ENCODE data around the gene ST7. TPM values are rescaled to one million over a fixed set of nuclear protein-coding genes. Genes with fewer than 3 reads are reported as not detected.

The ST7 gene
- total and polyA plus RNA-seq, 2 of the 8 experiments (the other 6 are each of a cell fraction or from before 2014, with no cell fraction given): 16.3 to 18.0 TPM

- Histone ChIP-seq H3K36me3 (ENCODE audit: control insufficient read depth in 2 of 4, insufficient read depth in 4 of 4, low read length in 3 of 4) (no peaks in the 10 kb centered on the region), H4K5ac (ENCODE audit: insufficient read length, low read depth, low read length) (no peak overlapping the region), H4K8ac (ENCODE audit: extremely low read depth, insufficient read depth, low read length) (no peak overlapping the region), H3K23ac (ENCODE audit: insufficient read length) (no peak overlapping the region), H2AFZ (ENCODE audit: low read length) (no peak overlapping the region), H2BK20ac (ENCODE audit: low read length) (no peak overlapping the region), H2BK120ac (replicated peaks; ENCODE audit: low read depth, low read length) (no peak overlapping the region), H3K27ac (ENCODE audit: low read depth, low read length) (no peak overlapping the region), H3K4me3 (ENCODE audit: extremely low read depth in 1 of 4, insufficient read depth in 2 of 4, low read depth in 3 of 4, low read length in 4 of 4) (no peak overlapping the region), H3K4me2 (ENCODE audit: insufficient read depth in 1 of 2, low read depth in 2 of 2, low read length in 2 of 2) (no peak overlapping the region), H2AK5ac (ENCODE audit: low read depth, low read length) (no peak overlapping the region), H3K18ac (ENCODE audit: extremely low read depth, low read length) (no peak overlapping the region), H3K9ac (replicated peaks in 1 of 4; ENCODE audit: extremely low read depth in 1 of 4, low read depth in 3 of 4, low read length in 3 of 4) (no peak overlapping the region), H3K14ac (ENCODE audit: insufficient read length) (no peak overlapping the region), H3K9me3 (ENCODE audit: insufficient read depth in 2 of 2, low read depth in 1 of 2, low read length in 1 of 2) (no peaks in the 10 kb centered on the region), H3K56ac (replicated peaks; ENCODE audit: insufficient read length, low read depth, low read length) (no peak overlapping the region), H3K79me2 (ENCODE audit: control insufficient read depth in 1 of 2, insufficient read depth in 2 of 2, low read length in 2 of 2) (no peaks in the 10 kb centered on the region), H3K4me1 (replicated peaks in 1 of 4; ENCODE audit: control insufficient read depth in 3 of 4, insufficient read depth in 4 of 4, low read length in 3 of 4) (no peaks in the 10 kb centered on the region), H3K27me3 (replicated peaks in 1 of 4; ENCODE audit: control insufficient read depth in 3 of 4, extremely low read depth in 1 of 4, insufficient read depth in 3 of 4, low read length in 3 of 4) (no peaks in the 10 kb centered on the region; a peak in 1 of 7 replicates), H2BK5ac (ENCODE audit: low read depth, low read length) (no peak overlapping the region), H4K91ac (replicated peaks; ENCODE audit: insufficient read length, low read length) (no peak overlapping the region), H3K23me2 (ENCODE audit: low read depth, low read length) (no peaks in the 10 kb centered on the region), H2BK15ac (ENCODE audit: low read length) (no peak overlapping the region), H3K79me1 (ENCODE audit: low read depth, low read length) (no peaks in the 10 kb centered on the region), H3K4ac (replicated peaks; ENCODE audit: insufficient read length, low read depth, low read length) (no peak overlapping the region), H2BK12ac (ENCODE audit: low read depth, low read length) (no peak overlapping the region), H4K20me1 (replicated peaks in 1 of 2; ENCODE audit: control insufficient read depth in 1 of 2, insufficient read depth in 2 of 2, low read length in 2 of 2) (no peaks in the 10 kb centered on the region)
- FAIRE-seq: no peak
- 95% methylated on average over 3 of the region's 3 CpGs; no CpG with 5 or more reads in 1 of the 2 experiments for WGBS, 2 experiments (ENCODE audit: extremely low coverage in 1 of 2, insufficient coverage in 1 of 2, insufficient read length in 1 of 2, insufficient replicate concordance in 2 of 2, low coverage in 1 of 2, low lambda C conversion rate in 2 of 2, missing lambda C conversion rate in 1 of 2)
- no peak for DNase-seq (ENCODE audit: low read depth in 1 of 2, low spot score in 2 of 2)
- CTCF ChIA-PET (ENCODE audit: partially characterized antibody): no interaction called here
- POLR2A ChIA-PET (ENCODE audit: partially characterized antibody): no interaction called here
- no peak for TF ChIP-seq BCL11A (IDR thresholded peaks at IDR 0.05; ENCODE audit: low read depth in 2 of 2, low read length in 2 of 2)
- TF ChIP-seq GTF2F1 (IDR thresholded peaks at IDR 0.05; ENCODE audit: borderline replicate concordance, low read depth, low read length): no peak
- no peak for TF ChIP-seq CHD2 (IDR thresholded peaks at IDR 0.05; ENCODE audit: low read length)
- no peak for TF ChIP-seq SIRT6 (IDR thresholded peaks at IDR 0.05; ENCODE audit: low read length)
- TF ChIP-seq KDM1A (IDR thresholded peaks at IDR 0.05; ENCODE audit: borderline replicate concordance, low read length): no peak
- TF ChIP-seq TAF7 (optimal IDR thresholded peaks at IDR 0.05; ENCODE audit: borderline replicate concordance, low read depth, low read length): no peak
- no peak for TF ChIP-seq MAX (IDR thresholded peaks at IDR 0.05)
- no peak for TF ChIP-seq CHD1 (IDR thresholded peaks at IDR 0.05; ENCODE audit: low read depth, low read length)
- no peak for TF ChIP-seq RBBP5 (IDR thresholded peaks at IDR 0.05; ENCODE audit: borderline replicate concordance, low read depth, low read length)
- TF ChIP-seq, protein P1, sequence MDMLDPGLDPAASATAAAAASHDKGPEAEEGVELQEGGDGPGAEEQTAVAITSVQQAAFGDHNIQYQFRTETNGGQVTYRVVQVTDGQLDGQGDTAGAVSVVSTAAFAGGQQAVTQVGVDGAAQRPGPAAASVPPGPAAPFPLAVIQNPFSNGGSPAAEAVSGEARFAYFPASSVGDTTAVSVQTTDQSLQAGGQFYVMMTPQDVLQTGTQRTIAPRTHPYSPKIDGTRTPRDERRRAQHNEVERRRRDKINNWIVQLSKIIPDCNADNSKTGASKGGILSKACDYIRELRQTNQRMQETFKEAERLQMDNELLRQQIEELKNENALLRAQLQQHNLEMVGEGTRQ (IDR thresholded peaks at IDR 0.05; ENCODE audit: low read length): no peak
- no peak for TF ChIP-seq PHF8 (conservative IDR thresholded peaks at IDR 0.05; ENCODE audit: low read depth, low read length)
- no peak for TF ChIP-seq SP2 (IDR thresholded peaks at IDR 0.05; ENCODE audit: low read length)
Measured at GRCh38 chr7:117277576-117277975, 324.3 kb downstream of the ST7 start.

Data from H1 (cell line).